ENCODE measurements around the gene IFRD2. TPM values are rescaled to one million over a fixed set of nuclear protein-coding genes. Genes with fewer than 3 reads are reported as not detected.
A peak's percentile ranks its signal among the peaks of the same experiment; 100 is the strongest.
"Not testable (repeated sequence)": the region's sequence is repeated elsewhere in the genome, so short reads cannot be mapped to it uniquely, and the experiment has no call there.

IFRD2 gene
- total RNA-seq, 2 donors from 2014 or later = 56.3 to 62.1 TPM

DNA sequence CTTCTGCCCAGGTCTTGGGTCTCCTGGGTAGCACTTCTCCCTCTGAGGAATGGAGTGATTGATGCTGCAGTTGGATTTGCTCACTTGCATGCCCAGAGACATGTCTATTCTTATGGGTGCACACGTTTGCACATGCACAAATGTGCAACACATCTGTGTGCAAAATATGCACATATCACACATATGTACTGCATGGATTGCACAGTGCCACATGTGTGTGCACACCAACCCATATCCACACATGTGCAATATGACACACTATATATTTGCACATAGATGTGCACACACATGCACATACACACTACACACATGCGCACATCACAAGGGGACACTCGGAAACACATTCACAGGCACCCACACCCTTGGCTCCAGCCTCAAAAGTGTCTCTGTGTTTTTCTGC is 24.0 kb downstream of the IFRD2 start:
- ATAC-seq (replicated peaks in 1 of 2) (no peak), DNase-seq (no peak)
- no peak overlapping the region for H3K27ac Mint-ChIP-seq
- peaks cover 17% of the 10 kb centered on the region for H3K4me1 Mint-ChIP-seq (ENCODE audit: low read depth)
- peaks cover 29% of the 10 kb centered on the region for H3K27me3 Mint-ChIP-seq (ENCODE audit: low read depth)
- H3K36me3 Mint-ChIP-seq (ENCODE audit: insufficient read depth in 2 of 2) = no peaks in the 10 kb centered on the region
- H3K4me3 Mint-ChIP-seq = no peak overlapping the region
- no peaks in the 10 kb centered on the region for H3K9me3 Mint-ChIP-seq

DNA sequence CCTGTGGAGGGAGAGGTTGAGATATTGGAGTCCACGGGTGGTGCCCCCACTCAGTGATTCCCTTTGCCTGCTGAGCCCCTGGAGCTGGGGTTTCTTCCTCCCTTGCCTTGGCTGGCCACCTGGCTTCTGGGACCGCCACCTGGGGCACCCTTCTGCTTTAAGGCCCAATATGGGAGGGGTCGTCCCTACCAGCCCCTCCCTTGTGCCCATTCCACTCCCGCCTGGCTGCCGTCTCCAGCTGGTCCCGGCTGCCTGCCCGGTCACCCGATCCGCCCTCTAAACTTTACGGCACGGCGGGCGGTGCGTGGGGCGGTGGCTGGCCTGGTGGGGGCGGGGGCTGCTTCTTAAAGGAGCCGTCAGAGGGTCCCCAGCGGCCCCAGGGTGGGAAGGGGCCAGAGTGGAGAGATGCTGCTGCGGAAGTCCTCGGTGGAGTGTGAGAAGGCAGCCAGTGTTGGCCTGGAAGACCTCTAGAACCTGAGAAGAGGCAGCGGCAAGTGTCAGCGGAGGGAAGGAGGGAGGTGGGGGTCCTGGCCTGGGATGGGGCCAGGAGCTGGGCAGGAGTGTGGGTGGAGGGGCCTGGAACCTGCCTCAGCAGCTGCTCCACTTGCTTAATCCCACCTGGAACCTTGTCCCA is 24.8 kb downstream of the IFRD2 start:
- Mint-ChIP-seq H3K27ac (no peak overlapping the region), H3K36me3 (ENCODE audit: insufficient read depth in 2 of 2) (no peaks in the 10 kb centered on the region), H3K27me3 (ENCODE audit: low read depth) (peaks cover 24% of the 10 kb centered on the region), H3K9me3 (no peaks in the 10 kb centered on the region), H3K4me3 (no peak overlapping the region), H3K4me1 (ENCODE audit: low read depth) (peaks cover 8% of the 10 kb centered on the region)
- ATAC-seq (replicated peaks in 1 of 2) (no peak), DNase-seq (no peak)

DNA sequence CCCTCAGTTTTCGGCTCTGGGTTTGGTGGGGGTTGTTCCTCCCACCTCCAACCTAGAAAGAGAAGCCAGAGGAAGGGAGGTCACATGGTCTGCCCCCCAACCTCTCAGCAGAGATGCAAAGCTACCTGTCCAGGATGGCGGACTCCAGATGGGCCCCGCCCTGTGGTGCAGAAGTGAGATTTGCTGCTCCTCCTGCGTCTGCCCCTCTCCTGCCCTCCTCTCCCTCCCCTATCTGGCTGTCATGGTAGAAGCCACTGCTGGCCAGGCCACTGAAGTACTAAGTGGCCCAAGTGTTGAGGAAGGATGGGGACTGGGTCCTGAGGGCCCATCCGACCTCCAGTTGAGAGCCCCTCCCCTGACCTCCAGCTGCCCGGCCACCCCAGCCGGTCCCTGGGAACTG is 25.4 kb downstream of the IFRD2 start:
- DNase-seq (no peak), ATAC-seq (replicated peaks in 1 of 2) (no peak)
- no peaks in the 10 kb centered on the region for H3K9me3 Mint-ChIP-seq
- no peak overlapping the region for H3K4me3 Mint-ChIP-seq
- H3K27me3 Mint-ChIP-seq (ENCODE audit: low read depth) = peaks cover 24% of the 10 kb centered on the region
- peaks cover 4% of the 10 kb centered on the region for H3K4me1 Mint-ChIP-seq (ENCODE audit: low read depth)
- H3K36me3 Mint-ChIP-seq (ENCODE audit: insufficient read depth in 2 of 2) = no peaks in the 10 kb centered on the region
- H3K27ac Mint-ChIP-seq = no peak overlapping the region

DNA sequence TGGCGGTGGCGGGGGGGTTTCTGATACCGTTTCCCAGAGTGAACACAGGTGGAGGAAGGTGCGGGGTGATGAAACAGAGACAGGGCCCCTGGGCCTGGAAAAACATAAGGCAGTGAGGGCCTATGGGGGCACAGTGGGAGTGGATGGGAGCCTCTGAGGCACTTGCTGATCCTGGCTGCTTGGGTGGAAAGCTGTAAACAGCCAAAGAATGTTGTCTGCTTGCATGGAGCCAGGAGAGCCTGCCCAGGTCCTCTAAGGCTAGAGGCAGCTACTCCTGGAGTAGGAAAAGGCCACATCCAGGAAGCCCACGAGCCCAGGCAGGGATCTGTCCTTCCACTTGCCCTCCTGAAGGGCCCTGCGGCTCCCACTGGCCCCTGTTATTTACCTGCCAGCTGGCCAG is 26.2 kb downstream of the IFRD2 start:
- H3K4me3 Mint-ChIP-seq = no peak overlapping the region
- no peak overlapping the region for H3K27ac Mint-ChIP-seq
- no peak for DNase-seq
- ATAC-seq (replicated peaks in 1 of 2) = no peak
- H3K9me3 Mint-ChIP-seq = no peaks in the 10 kb centered on the region
- peaks cover 24% of the 10 kb centered on the region for H3K27me3 Mint-ChIP-seq (ENCODE audit: low read depth)
- no peaks in the 10 kb centered on the region for H3K36me3 Mint-ChIP-seq (ENCODE audit: insufficient read depth in 2 of 2)
- H3K4me1 Mint-ChIP-seq (ENCODE audit: low read depth) = no peaks in the 10 kb centered on the region

DNA sequence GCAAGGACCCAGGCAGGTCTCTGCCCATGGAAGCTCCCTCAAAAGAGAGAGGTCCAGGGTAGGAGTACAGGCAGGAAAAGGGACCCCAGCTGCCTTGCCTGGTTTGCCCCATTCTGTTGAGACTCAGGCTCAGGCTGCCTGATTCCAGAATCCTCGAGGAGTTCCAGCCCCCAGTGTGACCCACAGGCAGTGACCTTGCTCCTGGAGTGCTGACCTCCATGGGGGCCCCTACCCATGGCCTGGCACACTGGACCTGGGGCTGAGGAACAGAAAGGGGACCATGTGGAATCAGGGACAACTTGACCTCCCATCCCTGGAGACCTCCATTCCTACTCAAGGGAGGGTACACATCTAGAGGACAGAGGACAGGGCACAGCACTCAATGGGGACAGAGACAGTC is 26.7 kb downstream of the IFRD2 start:
- Mint-ChIP-seq H3K27me3 (ENCODE audit: low read depth) (peaks cover 24% of the 10 kb centered on the region), H3K36me3 (ENCODE audit: insufficient read depth in 2 of 2) (no peaks in the 10 kb centered on the region), H3K4me3 (no peak overlapping the region), H3K27ac (no peak overlapping the region), H3K9me3 (no peaks in the 10 kb centered on the region), H3K4me1 (ENCODE audit: low read depth) (no peaks in the 10 kb centered on the region)
- no peak for ATAC-seq (replicated peaks in 1 of 2)
- no peak for DNase-seq

DNA sequence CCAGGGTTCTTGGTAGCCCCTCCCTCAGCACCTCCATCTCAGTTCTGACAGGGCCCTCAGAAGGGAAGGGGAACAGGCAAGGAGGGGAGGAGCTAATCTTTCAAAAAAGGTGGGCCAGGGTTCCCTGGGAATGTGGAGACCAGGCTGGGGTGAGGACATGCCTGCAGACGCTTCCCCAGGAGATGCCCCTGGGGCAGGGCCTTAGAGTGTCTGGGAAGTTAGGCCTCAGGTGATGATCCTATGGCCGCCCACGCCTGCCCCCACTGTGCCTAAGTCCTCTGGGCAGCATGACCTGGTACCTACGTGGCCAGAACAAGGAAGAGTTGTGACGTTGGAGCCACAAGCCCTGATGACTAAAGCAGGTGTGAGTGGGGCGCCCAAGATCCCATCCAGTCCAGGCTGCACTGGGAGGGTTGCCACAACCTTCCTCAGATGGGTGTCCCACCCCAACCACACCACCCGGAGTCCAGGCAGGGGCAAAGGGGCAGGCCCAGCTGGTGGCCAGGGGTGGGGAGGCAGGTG is 27.2 kb downstream of the IFRD2 start:
- ATAC-seq (replicated peaks in 1 of 2) = no peak
- no peaks in the 10 kb centered on the region for H3K9me3 Mint-ChIP-seq
- no peak overlapping the region for H3K27ac Mint-ChIP-seq
- peaks cover 24% of the 10 kb centered on the region for H3K27me3 Mint-ChIP-seq (ENCODE audit: low read depth)
- no peaks in the 10 kb centered on the region for H3K36me3 Mint-ChIP-seq (ENCODE audit: insufficient read depth in 2 of 2)
- DNase-seq = no peak
- no peaks in the 10 kb centered on the region for H3K4me1 Mint-ChIP-seq (ENCODE audit: low read depth)
- H3K4me3 Mint-ChIP-seq = no peak overlapping the region

DNA sequence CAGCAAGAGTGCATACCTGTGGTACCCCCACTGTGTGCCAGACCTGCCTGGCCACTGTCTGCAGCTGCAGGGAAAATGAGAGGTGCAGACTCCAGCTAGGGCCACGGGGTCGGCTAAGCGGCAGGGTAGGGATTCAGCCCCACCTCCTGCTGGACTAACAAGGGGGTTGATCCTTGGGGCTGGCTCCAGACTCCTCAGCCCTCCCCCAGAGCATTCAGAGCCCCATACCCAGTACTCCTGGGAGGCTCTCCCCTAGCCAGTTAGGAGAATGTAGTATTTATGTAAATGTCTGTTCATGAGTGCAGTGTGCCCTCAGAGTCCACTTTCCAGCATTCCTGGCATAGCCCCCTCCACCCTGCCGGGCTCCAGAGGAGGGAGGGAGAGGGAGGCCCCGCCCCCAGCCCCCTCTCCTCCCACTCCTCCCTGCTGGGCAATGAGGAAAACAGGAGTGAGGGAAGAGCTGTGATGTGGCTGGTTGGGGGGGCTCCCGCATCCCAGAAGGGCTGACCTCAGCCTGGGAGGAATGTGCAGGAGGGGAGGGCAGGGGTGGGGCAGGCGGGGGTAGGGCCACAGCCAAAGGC is 27.8 kb downstream of the IFRD2 start:
- no peak for DNase-seq
- H3K36me3 Mint-ChIP-seq (ENCODE audit: insufficient read depth in 2 of 2) = no peaks in the 10 kb centered on the region
- peaks cover 24% of the 10 kb centered on the region for H3K27me3 Mint-ChIP-seq (ENCODE audit: low read depth)
- no peak overlapping the region for H3K27ac Mint-ChIP-seq
- no peak for ATAC-seq (replicated peaks in 1 of 2)
- peaks cover 5% of the 10 kb centered on the region for H3K4me1 Mint-ChIP-seq (ENCODE audit: low read depth)
- H3K9me3 Mint-ChIP-seq = no peaks in the 10 kb centered on the region
- no peak overlapping the region for H3K4me3 Mint-ChIP-seq

DNA sequence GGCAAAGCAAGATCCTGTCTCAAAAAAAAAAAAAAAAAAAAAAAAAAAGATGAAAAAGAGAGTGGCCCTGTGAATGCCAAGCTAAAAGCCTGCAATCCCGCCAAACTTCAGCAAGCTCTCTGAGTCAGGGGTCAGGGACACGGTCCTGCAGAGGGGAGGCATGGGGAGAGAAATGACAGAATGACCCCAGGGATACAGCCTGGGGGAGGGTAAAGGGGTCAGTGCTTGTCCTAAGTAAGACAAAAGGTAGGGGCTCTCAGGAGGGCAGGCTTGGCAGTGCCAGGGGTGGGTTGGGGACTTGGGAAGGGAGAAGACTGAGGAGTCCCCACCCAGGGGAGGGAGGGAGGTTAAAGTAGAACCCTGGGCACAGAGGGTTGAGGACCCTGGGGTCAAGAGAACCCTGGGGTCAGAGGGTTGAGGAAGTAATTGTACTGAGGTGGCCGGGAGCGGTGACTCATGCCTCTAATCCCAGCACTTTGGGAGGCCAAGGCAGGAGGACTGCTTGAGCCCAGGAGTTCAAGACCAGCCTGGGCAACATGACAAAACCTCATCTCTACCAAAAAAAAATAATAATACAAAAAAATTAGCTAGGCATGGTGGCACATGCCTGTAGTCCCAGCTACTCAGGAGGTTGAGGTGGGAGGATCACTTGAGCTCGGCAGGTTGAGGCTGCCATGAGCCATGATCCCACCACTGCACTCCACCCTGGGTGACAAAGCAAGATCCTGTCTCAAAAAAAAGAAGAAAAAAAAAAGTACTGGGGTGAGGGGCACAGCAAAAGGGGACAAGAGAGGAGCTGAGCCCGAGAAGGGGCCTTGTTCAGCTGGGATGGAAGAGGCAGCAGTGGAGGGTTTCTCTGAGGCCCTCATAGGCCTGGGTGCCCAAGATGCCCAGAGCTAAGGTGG is 28.5 kb downstream of the IFRD2 start:
- no peak for ATAC-seq (replicated peaks in 1 of 2)
- H3K4me3 Mint-ChIP-seq = no peak overlapping the region
- no peaks in the 10 kb centered on the region for H3K9me3 Mint-ChIP-seq
- H3K27me3 Mint-ChIP-seq (ENCODE audit: low read depth) = peaks cover 24% of the 10 kb centered on the region
- peak overlapping the region; percentile 77 for H3K27ac Mint-ChIP-seq
- DNase-seq = no peak
- peaks cover 0 to 2% of the 10 kb centered on the region in 2 donors for H3K36me3 Mint-ChIP-seq (ENCODE audit: insufficient read depth in 2 of 2)
- peaks cover 11% of the 10 kb centered on the region for H3K4me1 Mint-ChIP-seq (ENCODE audit: low read depth)

DNA sequence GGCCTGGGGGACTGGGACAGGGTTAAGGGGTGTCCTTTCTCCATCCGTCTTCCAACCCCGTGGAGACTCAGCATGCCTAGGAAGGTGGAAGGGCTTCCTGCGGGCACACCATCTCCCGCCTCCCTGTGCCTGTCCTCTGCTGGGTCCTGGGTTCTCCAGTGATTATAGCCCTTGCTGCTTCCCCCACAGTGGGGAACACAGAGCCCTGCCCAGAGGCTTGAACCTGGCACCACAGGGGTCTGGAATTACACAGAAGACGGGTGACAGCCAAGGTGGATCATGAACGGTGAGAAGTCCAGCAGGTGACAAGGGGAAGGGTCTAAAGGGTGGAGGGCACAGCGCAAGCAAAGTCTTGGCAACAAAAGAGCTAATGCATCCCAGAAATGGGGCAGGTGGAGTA is 29.5 kb downstream of the IFRD2 start:
- no peak for DNase-seq
- Mint-ChIP-seq H3K36me3 (ENCODE audit: insufficient read depth in 2 of 2) (peaks cover 0 to 4% of the 10 kb centered on the region in 2 donors), H3K4me1 (ENCODE audit: low read depth) (peaks cover 11% of the 10 kb centered on the region), H3K27me3 (ENCODE audit: low read depth) (peaks cover 17% of the 10 kb centered on the region), H3K4me3 (no peak overlapping the region), H3K27ac (no peak overlapping the region), H3K9me3 (no peaks in the 10 kb centered on the region)
- no peak for ATAC-seq (replicated peaks in 1 of 2)

DNA sequence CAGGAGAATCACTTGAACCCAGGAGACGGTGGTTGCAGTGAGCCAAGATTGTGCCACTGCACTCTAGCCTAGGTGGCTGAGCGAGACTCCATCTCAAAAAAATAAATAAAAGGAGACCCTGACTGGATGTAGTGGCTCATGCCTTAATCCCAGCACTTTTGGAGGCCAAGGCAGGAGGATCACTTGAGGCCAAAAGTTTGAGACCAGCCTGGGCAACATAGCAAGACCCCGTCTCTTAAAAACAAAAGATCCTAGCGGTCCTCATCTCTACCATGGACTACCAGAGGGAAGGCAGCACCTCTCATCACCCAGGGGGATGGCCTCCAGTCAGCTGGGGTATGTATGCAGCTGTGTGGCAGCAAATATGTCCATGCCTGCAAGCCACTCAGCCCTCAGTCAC is 30.0 kb downstream of the IFRD2 start:
- not testable (repeated sequence) for H3K36me3 Mint-ChIP-seq (ENCODE audit: insufficient read depth in 2 of 2); H3K4me3 Mint-ChIP-seq; H3K27ac Mint-ChIP-seq; ATAC-seq (replicated peaks in 1 of 2); H3K9me3 Mint-ChIP-seq; DNase-seq
- peaks cover 13% of the 10 kb centered on the region for H3K4me1 Mint-ChIP-seq (ENCODE audit: low read depth)
- peaks cover 17% of the 10 kb centered on the region for H3K27me3 Mint-ChIP-seq (ENCODE audit: low read depth)

DNA sequence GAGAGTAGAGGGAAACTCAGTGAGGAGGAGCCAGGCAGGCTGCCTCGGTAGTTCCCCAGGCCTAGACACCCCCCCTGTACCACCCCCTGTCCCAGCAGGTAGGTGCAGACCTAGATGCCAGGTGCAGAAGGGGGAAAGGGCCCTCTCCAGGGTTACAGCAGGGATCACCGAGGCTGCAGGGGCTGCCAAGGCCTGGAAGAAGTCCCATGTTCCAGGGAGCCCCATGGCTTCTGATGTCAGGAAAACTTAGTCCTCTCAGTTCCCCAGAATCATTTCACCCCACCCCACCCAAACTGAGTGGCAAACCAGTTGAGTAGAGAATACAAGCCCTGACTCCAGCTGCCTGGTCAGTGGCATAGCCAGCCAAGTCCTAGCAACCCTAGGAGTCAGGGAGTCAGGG is 30.7 kb downstream of the IFRD2 start:
- Mint-ChIP-seq H3K4me3 (peak overlapping the region in 1 of 2 donors; percentile 67), H3K4me1 (ENCODE audit: low read depth) (peaks cover 15% of the 10 kb centered on the region), H3K27me3 (ENCODE audit: low read depth) (peaks cover 10% of the 10 kb centered on the region), H3K9me3 (peaks cover 0 to 3% of the 10 kb centered on the region in 2 donors), H3K27ac (no peak overlapping the region), H3K36me3 (ENCODE audit: insufficient read depth in 2 of 2) (peaks cover 10 to 13% of the 10 kb centered on the region in 2 donors)
- no peak for DNase-seq
- ATAC-seq (replicated peaks in 1 of 2) = no peak

DNA sequence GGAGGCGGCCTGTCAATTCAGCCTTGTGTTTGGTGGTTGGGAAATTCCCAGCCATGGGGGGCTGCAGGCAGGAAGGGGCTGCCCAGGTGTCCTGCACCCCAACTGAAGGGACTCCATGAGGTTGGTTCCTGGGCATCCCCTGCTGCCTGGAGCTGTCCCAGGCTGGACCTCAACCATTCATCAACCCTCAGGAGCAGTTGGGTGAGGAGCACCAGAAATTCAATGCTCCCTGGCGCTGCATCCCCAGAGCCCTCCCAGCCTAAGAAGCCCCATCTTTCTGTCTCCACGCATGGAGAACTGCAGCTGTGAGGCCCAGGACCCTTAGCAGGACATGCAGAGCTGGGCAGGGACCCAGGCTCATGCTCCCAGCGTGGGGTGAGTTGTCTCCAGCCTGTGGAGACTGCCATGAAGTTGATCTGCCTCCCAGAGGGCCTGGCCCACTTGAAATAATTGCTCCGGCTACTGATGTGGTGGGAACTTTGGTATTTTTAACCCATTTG is 31.2 kb downstream of the IFRD2 start:
- no peak overlapping the region for H3K27ac Mint-ChIP-seq
- DNase-seq = no peak
- peaks cover 0 to 3% of the 10 kb centered on the region in 2 donors for H3K9me3 Mint-ChIP-seq
- H3K36me3 Mint-ChIP-seq (ENCODE audit: insufficient read depth in 2 of 2) = peaks cover 11 to 14% of the 10 kb centered on the region in 2 donors
- peaks cover 6% of the 10 kb centered on the region for H3K27me3 Mint-ChIP-seq (ENCODE audit: low read depth)
- peak overlapping the region; percentile 63 to 67 for H3K4me3 Mint-ChIP-seq
- peaks cover 15% of the 10 kb centered on the region for H3K4me1 Mint-ChIP-seq (ENCODE audit: low read depth)
- no peak for ATAC-seq (replicated peaks in 1 of 2)

Data from activated T-cell treated with anti-CD3 and anti-CD28 coated beads, Interleukin-2, amount 50 U/mL, for 72 hours (primary cell).